Calu3 (cell line): Measurements from ENCODE around the gene OR10AD1. TPM values are rescaled to one million over a fixed set of nuclear protein-coding genes. Genes with fewer than 3 reads are reported as not detected.

Source experiments
- BruUV-seq: library from RNA; stranded (reverse); fragments of 400-500 nt; replicated peaks from 2 replicates; lab custom pipeline; 2021; lab: Mats Ljungman, UMichigan
- CTCF ChIA-PET: fragments of 300-600 bp; sonication (Branson Sonifier 250); formaldehyde crosslinking; loops from one replicate; lab custom pipeline; 2022; ENCODE audit warnings: antibody characterized with exemption; lab: Charles Lee
- DNase-seq: peaks from one replicate; pipeline ENCODE4 v3.0.0; 2022
- H3K27ac Mint-ChIP-seq: one replicate; pipeline ENCODE4 v1.8.0; 2022; ENCODE audit warnings: mixed read lengths; ENCODE audit not compliant: unreplicated experiment
- H3K27me3 Mint-ChIP-seq: one replicate; pipeline ENCODE4 v1.8.0; 2022; ENCODE audit warnings: mixed read lengths; ENCODE audit not compliant: unreplicated experiment
- H3K36me3 Mint-ChIP-seq: one replicate; pipeline ENCODE4 v1.8.0; 2022; ENCODE audit warnings: mild to moderate bottlenecking, moderate library complexity, mixed read lengths; ENCODE audit not compliant: insufficient read depth, unreplicated experiment
- H3K4me1 Mint-ChIP-seq: one replicate; pipeline ENCODE4 v1.8.0; 2022; ENCODE audit warnings: mild to moderate bottlenecking, low read depth, mixed read lengths; ENCODE audit not compliant: unreplicated experiment
- H3K4me3 Mint-ChIP-seq: one replicate; pipeline ENCODE4 v1.8.0; 2022; ENCODE audit warnings: mild to moderate bottlenecking, low read depth, moderate library complexity, mixed read lengths; ENCODE audit not compliant: unreplicated experiment
- H3K9me3 Mint-ChIP-seq: one replicate; pipeline ENCODE4 v1.8.0; 2022; ENCODE audit warnings: low read depth, mixed read lengths; ENCODE audit not compliant: unreplicated experiment
- CTCF ChIP-seq: fragments of 200-600 bp; IDR thresholded peaks from one replicate; pipeline ENCODE4 v1.8.0; 2022; ENCODE audit warnings: antibody characterized with exemption; ENCODE audit not compliant: unreplicated experiment
- intact Hi-C: fragments of 100-400 bp; cut with micrococcal nuclease; formaldehyde crosslinking; loops from one replicate; pipeline ENCODE4 v1.10.0; 2022; ENCODE audit not compliant: unreplicated experiment
- total RNA-seq: library from RNA; stranded (reverse); gene quantifications from 2 replicates; pipeline ENCODE4 v1.2.3, GENCODE V29; 2022

Gene OR10AD1
- total RNA-seq, 1 experiment from 2014 or later: not detected

- no peak for DNase-seq
- TF ChIP-seq CTCF: no peak
- H3K4me3 Mint-ChIP-seq: no peak overlapping the region
- no TSS peak for BruUV-seq
- peaks cover 9% of the 10 kb centered on the region for H3K36me3 Mint-ChIP-seq
- intact Hi-C loops: loop anchor here (10.0 kb wide), 1 partner anchor 434 kb away; no protein-coding TSS in a partner anchor
- H3K27ac Mint-ChIP-seq: no peak overlapping the region
- H3K9me3 Mint-ChIP-seq: no peaks in the 10 kb centered on the region
- peaks cover 88% of the 10 kb centered on the region for H3K27me3 Mint-ChIP-seq
- peaks cover 11% of the 10 kb centered on the region for H3K4me1 Mint-ChIP-seq
- CTCF ChIA-PET: no interaction called here
These were observed 22.7 kb downstream of the OR10AD1 start for GRCh38 chr12:48180424-48180823.

DNA sequence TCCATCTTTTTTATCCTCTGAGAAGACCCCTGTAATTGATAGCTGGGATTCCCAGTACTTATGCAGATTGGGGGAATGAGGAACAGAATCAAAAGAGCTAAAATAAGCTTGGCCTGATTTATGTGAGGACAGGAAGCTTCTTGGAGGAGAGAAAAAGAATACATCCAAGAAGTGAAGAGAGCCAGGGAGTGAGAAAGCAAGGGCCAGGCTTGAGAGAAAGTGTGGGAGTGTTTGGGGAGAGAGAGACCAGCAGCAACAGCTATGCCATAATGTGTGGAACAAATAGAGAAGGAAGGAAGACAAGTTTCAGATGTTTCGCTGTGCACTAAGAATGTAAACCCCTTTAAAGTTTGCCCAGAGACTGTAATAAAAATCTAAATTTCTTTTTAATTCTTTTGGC, 23.6 kb downstream of the OR10AD1 start:
- Mint-ChIP-seq H3K9me3 (no peaks in the 10 kb centered on the region), H3K36me3 (peaks cover 9% of the 10 kb centered on the region), H3K4me3 (no peak overlapping the region), H3K4me1 (peaks cover 12% of the 10 kb centered on the region), H3K27me3 (peaks cover 81% of the 10 kb centered on the region), H3K27ac (no peak overlapping the region)
- no TSS peak for BruUV-seq
- CTCF ChIA-PET: no interaction called here
- DNase-seq: no peak
- no peak for TF ChIP-seq CTCF
- intact Hi-C loops: no loop called here

GRCh38 chr12:48177982-48178381, 25.1 kb downstream of the OR10AD1 start:
- H3K9me3 Mint-ChIP-seq: no peaks in the 10 kb centered on the region
- CTCF ChIA-PET: interaction anchor here (0.6 kb wide), 2 partner anchors 130 to 444 kb away, joined by 3 read pairs; no protein-coding TSS in a partner anchor
- H3K4me1 Mint-ChIP-seq: peaks cover 12% of the 10 kb centered on the region
- peaks cover under 1% of the 10 kb centered on the region for H3K36me3 Mint-ChIP-seq
- TF ChIP-seq CTCF: no peak
- no peak for DNase-seq
- no peak overlapping the region for H3K4me3 Mint-ChIP-seq
- H3K27me3 Mint-ChIP-seq: peaks cover 78% of the 10 kb centered on the region
- H3K27ac Mint-ChIP-seq: no peak overlapping the region
- intact Hi-C loops: no loop called here
- BruUV-seq: no TSS peak

DNA sequence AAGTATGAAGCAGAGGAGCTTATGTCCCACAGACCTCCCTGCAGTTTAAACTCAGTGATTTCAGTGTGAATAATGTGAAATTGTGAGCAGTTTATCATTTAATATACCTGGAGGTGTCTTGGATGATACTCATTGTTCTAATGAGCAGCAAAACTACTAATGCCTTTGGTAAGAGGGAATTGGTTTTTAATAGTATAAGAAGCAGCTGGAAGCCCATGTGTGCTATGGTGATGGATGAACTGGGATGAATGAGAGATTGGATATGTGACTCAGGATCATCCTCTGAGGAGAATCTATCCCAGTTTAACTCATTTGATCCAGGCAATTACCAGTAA, 26.7 kb downstream of the OR10AD1 start:
- CTCF ChIA-PET: no interaction called here
- no TSS peak for BruUV-seq
- Mint-ChIP-seq H3K27ac (no peak overlapping the region), H3K4me3 (no peak overlapping the region), H3K36me3 (no peaks in the 10 kb centered on the region), H3K27me3 (peaks cover 63% of the 10 kb centered on the region), H3K4me1 (peaks cover 12% of the 10 kb centered on the region), H3K9me3 (no peaks in the 10 kb centered on the region)
- no peak for DNase-seq
- TF ChIP-seq CTCF: no peak
- intact Hi-C loops: no loop called here
